HL-60 (cell line): ENCODE data around the gene DAGLA.

ENCODE experiments used
- DNase-seq, 2 experiments: peaks; one replicate each; pipeline ENCODE4 v3.0.0-alpha.2; 2010 to 2020; ENCODE audit warnings: low read depth in 1 of 2, low spot score in 1 of 2
- H3K27ac ChIP-seq: fragments of 250-450 bp; sonication (Bioruptor Pico); replicated peaks from 2 replicates; pipeline ENCODE4 v1.5.1; 2020; ENCODE audit warnings: mild to moderate bottlenecking, moderate library complexity
- H3K27me3 ChIP-seq: fragments of 250-450 bp; sonication (Bioruptor Pico); 2 replicates; pipeline ENCODE4 v1.5.1; 2021; ENCODE audit warnings: mild to moderate bottlenecking, moderate library complexity; ENCODE audit not compliant: insufficient read depth, poor library complexity, severe bottlenecking
- H3K4me3 ChIP-seq: replicated peaks from 2 replicates; pipeline ENCODE4 v1.5.1; 2011; ENCODE audit warnings: mild to moderate bottlenecking, control low read depth, low read length; ENCODE audit not compliant: insufficient read depth
- GABPA ChIP-seq: IDR thresholded peaks from 2 replicates; pipeline ENCODE4 v1.6.1; 2012; ENCODE audit warnings: low read depth
- POLR2AphosphoS5 ChIP-seq: IDR thresholded peaks from 2 replicates; pipeline ENCODE4 v1.6.1; 2012; ENCODE audit warnings: low read depth
- SPI1 ChIP-seq: IDR thresholded peaks from 2 replicates; pipeline ENCODE4 v1.6.1; 2012; ENCODE audit warnings: low read depth, mild to moderate bottlenecking, borderline replicate concordance
- TF ChIP-seq, protein P1 (sequence below): IDR thresholded peaks from one replicate; pipeline ENCODE4 v1.5.1; 2011; ENCODE audit warnings: low read length, control low read depth, inconsistent platforms; ENCODE audit not compliant: insufficient read depth
- TF ChIP-seq, protein P2 (sequence below): IDR thresholded peaks from 2 replicates; pipeline ENCODE4 v1.6.1; 2012; ENCODE audit warnings: low read depth; ENCODE audit not compliant: insufficient replicate concordance

DAGLA gene

DNA sequence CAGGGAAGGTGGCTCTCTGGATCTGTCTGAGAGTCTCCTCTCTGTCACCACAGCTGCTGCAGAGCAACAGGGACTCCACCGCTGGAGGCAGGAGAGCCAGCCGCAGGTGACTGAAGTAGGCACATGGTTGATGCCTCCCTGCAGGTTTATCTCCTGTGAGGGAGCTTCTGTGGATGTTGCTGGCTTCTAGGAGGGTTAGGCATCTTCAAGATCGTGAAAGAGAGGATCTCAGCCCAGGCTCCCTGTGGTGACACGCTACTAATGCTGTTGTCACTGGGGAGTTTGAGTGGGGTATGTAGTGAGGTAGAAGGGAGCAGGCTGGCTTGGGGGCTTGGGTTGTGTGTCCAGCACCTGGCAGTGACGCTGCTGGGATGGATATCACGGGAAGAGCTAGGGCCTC is 34.1 kb downstream of the DAGLA start:
- TF ChIP-seq, protein P1, sequence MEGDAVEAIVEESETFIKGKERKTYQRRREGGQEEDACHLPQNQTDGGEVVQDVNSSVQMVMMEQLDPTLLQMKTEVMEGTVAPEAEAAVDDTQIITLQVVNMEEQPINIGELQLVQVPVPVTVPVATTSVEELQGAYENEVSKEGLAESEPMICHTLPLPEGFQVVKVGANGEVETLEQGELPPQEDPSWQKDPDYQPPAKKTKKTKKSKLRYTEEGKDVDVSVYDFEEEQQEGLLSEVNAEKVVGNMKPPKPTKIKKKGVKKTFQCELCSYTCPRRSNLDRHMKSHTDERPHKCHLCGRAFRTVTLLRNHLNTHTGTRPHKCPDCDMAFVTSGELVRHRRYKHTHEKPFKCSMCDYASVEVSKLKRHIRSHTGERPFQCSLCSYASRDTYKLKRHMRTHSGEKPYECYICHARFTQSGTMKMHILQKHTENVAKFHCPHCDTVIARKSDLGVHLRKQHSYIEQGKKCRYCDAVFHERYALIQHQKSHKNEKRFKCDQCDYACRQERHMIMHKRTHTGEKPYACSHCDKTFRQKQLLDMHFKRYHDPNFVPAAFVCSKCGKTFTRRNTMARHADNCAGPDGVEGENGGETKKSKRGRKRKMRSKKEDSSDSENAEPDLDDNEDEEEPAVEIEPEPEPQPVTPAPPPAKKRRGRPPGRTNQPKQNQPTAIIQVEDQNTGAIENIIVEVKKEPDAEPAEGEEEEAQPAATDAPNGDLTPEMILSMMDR = no peak
- Histone ChIP-seq H3K4me3 (no peak overlapping the region), H3K27ac (no peak overlapping the region), H3K27me3 (no peaks in the 10 kb centered on the region)
- DNase-seq = no peak

DNA sequence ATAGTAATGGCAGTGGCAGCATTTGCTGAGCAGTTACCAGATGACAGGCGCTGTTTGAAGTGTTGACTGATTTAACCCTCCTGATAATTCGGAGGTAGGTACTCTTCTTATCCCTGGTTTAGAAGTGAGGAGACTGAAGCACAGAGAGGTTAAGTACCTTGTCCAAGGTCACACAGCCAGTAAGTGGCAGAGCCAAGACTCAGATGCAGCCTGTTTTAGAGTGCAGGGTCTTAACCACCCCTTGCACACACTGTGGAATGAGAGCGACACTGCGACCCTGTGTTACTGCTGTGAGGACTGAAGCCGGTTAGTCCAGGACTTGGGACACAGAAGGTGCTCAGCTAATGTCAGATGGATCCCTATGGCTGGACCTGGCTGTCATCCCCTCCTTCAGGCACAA is 34.7 kb downstream of the DAGLA start:
- H3K27me3 ChIP-seq = no peaks in the 10 kb centered on the region
- no peak for TF ChIP-seq GABPA
- H3K27ac ChIP-seq = no peak overlapping the region
- DNase-seq = no peak
- no peak overlapping the region for H3K4me3 ChIP-seq

DNA sequence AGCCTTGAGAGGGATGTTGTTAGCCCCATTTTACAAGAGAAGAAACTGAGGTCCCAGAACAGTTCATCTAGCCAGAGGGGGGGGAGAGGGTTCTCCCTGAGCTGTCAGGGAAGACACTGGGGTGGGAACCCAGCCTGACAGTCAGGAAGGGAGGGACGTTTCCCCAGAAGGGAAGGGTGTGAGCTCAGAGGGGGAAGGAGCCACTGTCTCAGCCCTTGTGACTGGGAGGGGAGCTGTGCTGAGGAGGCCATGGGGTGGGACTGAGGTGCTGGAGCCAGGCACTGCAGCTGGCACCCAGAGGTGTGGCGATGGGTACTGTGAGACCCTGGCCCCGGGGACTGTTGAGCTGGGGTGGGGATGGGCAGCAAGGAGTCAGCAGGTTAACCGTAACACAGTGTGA is 35.7 kb downstream of the DAGLA start:
- Histone ChIP-seq H3K27me3 (no peaks in the 10 kb centered on the region), H3K27ac (no peak overlapping the region), H3K4me3 (no peak overlapping the region)
- no peak for DNase-seq
- TF ChIP-seq POLR2AphosphoS5 = no peak
- no peak for TF ChIP-seq SPI1
- TF ChIP-seq, protein P2, sequence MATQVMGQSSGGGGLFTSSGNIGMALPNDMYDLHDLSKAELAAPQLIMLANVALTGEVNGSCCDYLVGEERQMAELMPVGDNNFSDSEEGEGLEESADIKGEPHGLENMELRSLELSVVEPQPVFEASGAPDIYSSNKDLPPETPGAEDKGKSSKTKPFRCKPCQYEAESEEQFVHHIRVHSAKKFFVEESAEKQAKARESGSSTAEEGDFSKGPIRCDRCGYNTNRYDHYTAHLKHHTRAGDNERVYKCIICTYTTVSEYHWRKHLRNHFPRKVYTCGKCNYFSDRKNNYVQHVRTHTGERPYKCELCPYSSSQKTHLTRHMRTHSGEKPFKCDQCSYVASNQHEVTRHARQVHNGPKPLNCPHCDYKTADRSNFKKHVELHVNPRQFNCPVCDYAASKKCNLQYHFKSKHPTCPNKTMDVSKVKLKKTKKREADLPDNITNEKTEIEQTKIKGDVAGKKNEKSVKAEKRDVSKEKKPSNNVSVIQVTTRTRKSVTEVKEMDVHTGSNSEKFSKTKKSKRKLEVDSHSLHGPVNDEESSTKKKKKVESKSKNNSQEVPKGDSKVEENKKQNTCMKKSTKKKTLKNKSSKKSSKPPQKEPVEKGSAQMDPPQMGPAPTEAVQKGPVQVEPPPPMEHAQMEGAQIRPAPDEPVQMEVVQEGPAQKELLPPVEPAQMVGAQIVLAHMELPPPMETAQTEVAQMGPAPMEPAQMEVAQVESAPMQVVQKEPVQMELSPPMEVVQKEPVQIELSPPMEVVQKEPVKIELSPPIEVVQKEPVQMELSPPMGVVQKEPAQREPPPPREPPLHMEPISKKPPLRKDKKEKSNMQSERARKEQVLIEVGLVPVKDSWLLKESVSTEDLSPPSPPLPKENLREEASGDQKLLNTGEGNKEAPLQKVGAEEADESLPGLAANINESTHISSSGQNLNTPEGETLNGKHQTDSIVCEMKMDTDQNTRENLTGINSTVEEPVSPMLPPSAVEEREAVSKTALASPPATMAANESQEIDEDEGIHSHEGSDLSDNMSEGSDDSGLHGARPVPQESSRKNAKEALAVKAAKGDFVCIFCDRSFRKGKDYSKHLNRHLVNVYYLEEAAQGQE = no peak
- TF ChIP-seq GABPA = no peak
- TF ChIP-seq, protein P1 = no peak

DNA sequence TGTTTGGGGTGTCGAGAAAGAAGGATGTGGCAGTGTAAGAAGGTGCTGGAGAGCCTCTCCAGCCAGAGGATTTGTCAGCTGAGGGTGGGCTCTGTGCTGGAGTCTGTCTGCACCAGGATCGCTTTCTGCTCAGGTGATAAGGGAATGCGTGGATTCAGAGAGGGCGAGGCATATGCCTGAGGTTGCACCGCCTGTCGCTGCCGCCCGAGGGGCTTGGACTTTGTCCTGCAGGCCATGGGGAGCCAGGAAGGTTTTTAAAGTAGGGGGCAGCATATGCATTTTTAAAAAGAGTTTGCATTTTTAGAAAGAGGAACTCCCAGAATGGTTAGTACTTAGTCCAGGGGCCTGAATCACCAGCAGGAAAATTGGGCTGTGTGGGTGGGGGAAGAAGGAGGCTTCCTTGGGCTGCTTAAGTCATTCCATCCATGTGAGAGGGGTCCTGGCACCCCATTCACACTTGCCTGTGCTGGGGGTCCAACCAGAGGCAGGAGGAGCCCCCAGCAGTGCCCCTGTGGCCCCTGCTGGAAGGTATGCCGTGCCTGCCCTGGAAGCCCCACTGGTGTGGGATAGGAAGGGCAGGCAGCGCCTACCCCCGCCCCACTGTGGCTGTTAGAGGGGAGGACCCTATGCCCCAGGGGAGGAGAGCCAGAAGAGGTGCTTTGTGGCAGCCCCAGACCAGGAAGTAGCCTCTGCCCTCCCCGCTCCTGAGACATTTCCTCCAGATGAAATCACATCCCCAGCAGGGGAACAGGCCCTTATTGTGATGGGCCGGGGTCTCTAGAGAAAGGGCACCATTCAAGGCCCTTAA is 36.5 kb downstream of the DAGLA start:
- Histone ChIP-seq H3K27me3 (no peaks in the 10 kb centered on the region), H3K4me3 (no peak overlapping the region), H3K27ac (no peak overlapping the region)
- peak; percentile 66 for TF ChIP-seq SPI1
- TF ChIP-seq, protein P1 = no peak
- DNase-seq = no peak

DNA sequence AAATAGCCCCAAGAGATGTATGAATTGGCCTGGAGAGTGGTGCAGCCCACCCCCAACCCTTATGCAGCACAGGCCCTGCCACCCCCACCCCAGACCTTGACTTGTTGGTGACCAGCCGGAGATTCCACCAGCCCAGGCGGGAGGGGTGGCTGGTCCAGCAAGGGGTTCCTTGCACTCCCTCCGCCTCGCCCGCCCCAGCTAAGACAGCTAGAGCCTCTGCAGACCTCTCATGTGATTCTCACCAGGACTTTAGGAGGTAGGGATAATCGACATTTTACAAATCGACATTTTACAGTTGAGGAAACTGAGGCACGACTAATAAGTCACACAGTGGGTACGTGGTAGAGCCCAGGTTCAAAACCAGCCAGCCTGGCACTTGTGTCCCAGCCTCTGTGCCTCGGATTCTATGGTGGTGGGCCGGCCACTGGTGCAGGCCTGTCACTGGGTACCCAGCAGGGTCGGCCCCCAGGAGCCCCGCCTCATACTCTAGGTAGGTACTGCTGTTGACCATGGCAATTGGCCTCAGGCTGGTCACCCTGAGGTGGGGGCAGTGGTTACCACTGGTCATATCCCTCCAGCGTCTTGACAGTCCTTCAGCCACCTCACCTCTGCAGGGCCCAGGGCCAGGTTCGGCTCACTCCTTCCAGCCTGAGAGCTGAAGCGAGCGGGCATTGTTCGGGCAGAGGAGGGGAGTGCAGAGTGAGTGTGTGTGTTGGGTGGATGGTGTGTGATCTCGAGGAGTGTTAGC is 37.3 kb downstream of the DAGLA start:
- TF ChIP-seq GABPA (no peak), POLR2AphosphoS5 (no peak), SPI1 (no peak)
- TF ChIP-seq, protein P1 = no peak
- TF ChIP-seq, protein P2 = no peak
- Histone ChIP-seq H3K27ac (no peak overlapping the region), H3K27me3 (no peaks in the 10 kb centered on the region), H3K4me3 (no peak overlapping the region)
- no peak for DNase-seq
